Thymus (tissue), 11 donors: ENCODE data around the gene MAP1A. TPM values are rescaled to one million over a fixed set of nuclear protein-coding genes. Genes with fewer than 3 reads are reported as not detected.

Experiments used
- DNase-seq, 9 donors: peaks; one replicate each; pipeline ENCODE4 v3.0.0-alpha.2; 2013; ENCODE audit warnings: low spot score in 9 of 9, low read depth in 6 of 9, missing footprints in 1 of 9
- H3K27ac ChIP-seq, 2 donors: one replicate each; pipeline ENCODE4 v1.5.1; 2013; ENCODE audit warnings: control low read depth in 1 of 2, low read depth in 1 of 2, low read length in 1 of 2, mild to moderate bottlenecking in 1 of 2, moderate library complexity in 1 of 2
- H3K27me3 ChIP-seq, 2 donors: one replicate each; pipeline ENCODE4 v1.5.1; 2013; ENCODE audit warnings: low read length in 1 of 2; ENCODE audit not compliant: control insufficient read depth in 2 of 2, insufficient read depth in 1 of 2
- H3K36me3 ChIP-seq, 2 donors: one replicate each; pipeline ENCODE4 v1.5.1; 2013; ENCODE audit warnings: low read length in 1 of 2, mild to moderate bottlenecking in 1 of 2, moderate library complexity in 1 of 2; ENCODE audit not compliant: control insufficient read depth in 2 of 2, insufficient read depth in 2 of 2
- H3K4me1 ChIP-seq, 2 donors: one replicate each; pipeline ENCODE4 v1.5.1; 2013; ENCODE audit warnings: low read length in 2 of 2; ENCODE audit not compliant: control insufficient read depth in 2 of 2, insufficient read depth in 2 of 2
- H3K4me3 ChIP-seq, 2 donors: one replicate each; pipeline ENCODE4 v1.5.1; 2013; ENCODE audit warnings: low read length in 2 of 2, control low read depth in 1 of 2, mild to moderate bottlenecking in 1 of 2
- H3K9me3 ChIP-seq, 2 donors: one replicate each; pipeline ENCODE4 v1.5.1; 2013; ENCODE audit warnings: low read length in 1 of 2, mild to moderate bottlenecking in 1 of 2; ENCODE audit not compliant: control insufficient read depth in 2 of 2, insufficient read depth in 1 of 2
- WGBS: extraction: QIAGEN DNeasy Blood & Tissue Kit; methylation state at CpG from one replicate; pipeline ENCODE4 v1.1.7; 2013; 5-methylcytosine and 5-hydroxymethylcytosine counted together
- polyA plus RNA-seq: library from polyadenylated mRNA; stranded (reverse); fragments of 200-250 nt; gene quantifications from one replicate; pipeline ENCODE4 v1.2.3, GENCODE V29; 2013
- total RNA-seq: library from RNA; stranded (reverse); fragments of 120-200 nt; gene quantifications from one replicate; pipeline ENCODE4 v1.2.4, GENCODE V29; 2013
- donor health status: healthy.

The MAP1A gene
- total and polyA plus RNA-seq, 2 donors: 3.6 to 12.7 TPM

GRCh38 chr15:43489191-43489590, 28.2 kb upstream of the MAP1A start:
- no peak overlapping the region for H3K4me3 ChIP-seq
- peaks cover 4 to 11% of the 10 kb centered on the region in 2 donors for H3K36me3 ChIP-seq
- WGBS: 2% methylated on average over 1 of the region's 1 CpG
- H3K27ac ChIP-seq: peak overlapping the region in 1 of 2 donors; percentile 38
- H3K4me1 ChIP-seq: peaks cover 13 to 14% of the 10 kb centered on the region in 2 donors
- peak in 1 of 9 donors; percentile 41 for DNase-seq
- H3K9me3 ChIP-seq: no peaks in the 10 kb centered on the region
- no peaks in the 10 kb centered on the region for H3K27me3 ChIP-seq

DNA sequence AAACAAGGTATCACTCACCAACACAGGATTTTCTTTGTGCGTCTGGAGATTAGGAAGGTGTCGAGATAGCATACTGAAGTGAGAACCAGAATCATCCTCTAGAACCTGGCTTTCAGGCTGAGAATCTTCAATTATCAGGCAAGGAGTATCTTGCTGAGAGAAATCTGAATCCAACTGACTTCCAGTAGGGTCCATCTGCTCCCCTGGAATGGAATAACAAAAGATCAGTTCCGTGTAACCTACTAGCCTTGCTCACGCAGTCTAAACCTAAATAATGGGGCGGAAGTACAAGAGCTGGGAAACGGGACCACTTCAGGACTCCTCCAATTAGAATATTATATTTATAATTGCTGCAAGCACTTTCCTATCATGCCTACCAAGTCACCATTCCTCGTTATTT, 25.1 kb upstream of the MAP1A start:
- 29% methylated on average over 7 of the region's 7 CpGs for WGBS
- DNase-seq: no peak
- Histone ChIP-seq H3K27me3 (no peaks in the 10 kb centered on the region), H3K36me3 (peaks cover 4 to 11% of the 10 kb centered on the region in 2 donors), H3K4me1 (peaks cover 13 to 14% of the 10 kb centered on the region in 2 donors), H3K9me3 (no peaks in the 10 kb centered on the region), H3K4me3 (peak overlapping the region; percentile 76 to 84), H3K27ac (no peak overlapping the region)

- Histone ChIP-seq H3K36me3 (peaks cover 1 to 6% of the 10 kb centered on the region in 2 donors), H3K9me3 (no peaks in the 10 kb centered on the region), H3K4me1 (peaks cover 13 to 14% of the 10 kb centered on the region in 2 donors), H3K27ac (peak within 1 kb of the TSS; percentile 66 to 70), H3K4me3 (peak within 1 kb of the TSS; percentile 76 to 84), H3K27me3 (no peaks in the 10 kb centered on the region)
- 1% methylated on average over 54 of the region's 54 CpGs for WGBS
- peak; percentile 76 to 94 (median 89) for DNase-seq
Observed at GRCh38 chr15:43492673-43493601, 24.5 kb upstream of the MAP1A start, which contains the start of gene TP53BP1. Gene TP53BP1 (minus strand): TSS chr15:43493156. CDS start chr15:43493043, 113 bp downstream.

DNA sequence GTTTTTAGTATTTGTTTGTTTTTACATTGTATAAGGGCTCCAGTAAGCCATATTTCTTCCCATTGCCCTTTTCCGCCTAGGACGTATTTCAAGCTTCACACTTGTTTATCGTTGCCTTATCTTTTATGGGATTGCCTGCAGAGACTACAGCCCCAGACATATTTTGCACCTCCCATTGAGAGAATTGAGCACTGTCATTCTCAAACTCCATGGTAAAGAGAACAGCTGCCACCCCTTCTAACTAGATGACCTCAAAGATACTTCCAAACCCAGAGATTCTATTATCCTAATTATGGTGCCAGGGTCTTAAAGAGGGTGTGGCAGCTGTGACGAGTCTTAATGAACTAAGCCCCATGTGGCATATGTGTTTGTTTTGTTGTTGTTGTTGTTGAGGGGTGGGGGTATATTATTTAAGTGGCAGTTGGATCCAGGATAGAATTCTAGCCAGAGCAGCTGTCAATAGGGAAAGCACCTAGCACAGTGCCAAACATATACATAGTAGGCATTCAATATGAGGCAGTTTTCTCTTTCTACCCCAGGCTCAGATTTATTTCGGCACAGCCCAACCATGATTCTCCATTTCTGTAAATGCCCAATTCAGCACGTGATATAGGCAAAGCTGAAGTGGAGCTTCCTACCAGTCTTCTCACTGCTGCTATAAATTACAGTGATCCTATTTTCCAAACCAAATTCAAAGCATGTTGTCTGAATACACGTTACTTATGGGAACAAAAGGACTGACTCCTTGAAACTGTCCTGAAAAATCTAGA, 23.5 kb upstream of the MAP1A start:
- Histone ChIP-seq H3K27me3 (no peaks in the 10 kb centered on the region), H3K4me3 (peak overlapping the region in 1 of 2 donors; percentile 84), H3K36me3 (peaks cover 0 to 6% of the 10 kb centered on the region in 2 donors), H3K27ac (no peak overlapping the region), H3K9me3 (no peaks in the 10 kb centered on the region), H3K4me1 (peaks cover 12 to 14% of the 10 kb centered on the region in 2 donors)
- DNase-seq: no peak
- WGBS: 92% methylated on average over 7 of the region's 7 CpGs

GRCh38 chr15:43498990-43499389, 18.4 kb upstream of the MAP1A start:
- Histone ChIP-seq H3K27me3 (no peaks in the 10 kb centered on the region), H3K27ac (no peak overlapping the region), H3K9me3 (no peaks in the 10 kb centered on the region), H3K36me3 (no peaks in the 10 kb centered on the region), H3K4me3 (no peak overlapping the region), H3K4me1 (no peaks in the 10 kb centered on the region)
- WGBS: 94% methylated on average over 3 of the region's 3 CpGs
- DNase-seq: no peak

DNA sequence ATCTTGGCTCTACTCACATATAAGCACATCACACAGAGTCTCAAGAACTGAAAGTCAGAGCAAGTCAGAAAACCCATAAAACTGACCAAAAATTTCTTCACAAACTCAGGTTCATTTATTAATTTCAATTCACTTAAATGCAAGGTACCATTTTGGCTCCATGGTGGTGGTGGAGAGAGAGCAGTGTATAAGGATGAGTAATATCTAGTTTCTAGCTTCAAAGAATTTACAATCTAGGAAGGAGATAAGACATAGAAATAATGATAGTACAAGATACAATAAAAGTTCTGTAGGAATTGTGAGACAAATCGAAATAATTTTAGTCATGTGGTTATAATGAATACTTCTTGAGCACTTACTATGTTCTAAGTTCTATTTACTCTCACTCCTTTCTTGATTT, 17.8 kb upstream of the MAP1A start:
- H3K36me3 ChIP-seq: no peaks in the 10 kb centered on the region
- H3K27ac ChIP-seq: no peak overlapping the region
- WGBS: 98% methylated on average over 1 of the region's 1 CpG
- DNase-seq: no peak
- no peaks in the 10 kb centered on the region for H3K27me3 ChIP-seq
- no peaks in the 10 kb centered on the region for H3K9me3 ChIP-seq
- H3K4me1 ChIP-seq: no peaks in the 10 kb centered on the region
- no peak overlapping the region for H3K4me3 ChIP-seq

DNA sequence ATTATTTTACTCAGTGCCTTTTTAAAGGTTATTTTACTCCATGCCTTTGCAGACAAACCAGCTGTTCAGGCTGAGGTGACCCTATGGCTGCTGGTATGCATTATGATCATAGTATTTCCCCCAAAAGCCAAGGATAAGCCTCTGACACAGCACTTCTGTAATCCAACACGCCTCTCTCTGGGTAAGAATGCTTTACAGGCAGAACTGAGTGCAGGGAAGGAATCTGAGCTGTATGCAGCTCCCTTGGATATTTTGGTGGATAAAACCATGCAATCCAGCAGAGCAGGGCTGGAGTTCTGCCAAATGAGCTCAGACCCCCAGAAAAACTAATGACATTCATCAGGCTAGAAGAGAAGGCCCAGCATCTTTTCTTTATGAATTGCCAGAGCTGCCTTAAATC, 11.7 kb upstream of the MAP1A start:
- Histone ChIP-seq H3K4me1 (peaks cover 3 to 16% of the 10 kb centered on the region in 2 donors), H3K27me3 (no peaks in the 10 kb centered on the region), H3K36me3 (no peaks in the 10 kb centered on the region), H3K27ac (no peak overlapping the region), H3K9me3 (no peaks in the 10 kb centered on the region), H3K4me3 (no peak overlapping the region)
- DNase-seq: no peak
- 95% methylated on average over 1 of the region's 1 CpG for WGBS

GRCh38 chr15:43508421-43508820, 9.0 kb upstream of the MAP1A start:
- Histone ChIP-seq H3K4me1 (peaks cover 16 to 40% of the 10 kb centered on the region in 2 donors), H3K4me3 (no peak overlapping the region), H3K27me3 (no peaks in the 10 kb centered on the region), H3K36me3 (no peaks in the 10 kb centered on the region), H3K27ac (no peak overlapping the region), H3K9me3 (no peaks in the 10 kb centered on the region)
- DNase-seq: no peak
- 95% methylated on average over 1 of the region's 1 CpG for WGBS
